Fibroblast of skin of right quadriceps (primary cell): ENCODE measurements around the gene B3GNT4.
A peak's percentile ranks its signal among the peaks of the same experiment; 100 is the strongest.
"Not testable (repeated sequence)": the region's sequence is repeated elsewhere in the genome, so short reads cannot be mapped to it uniquely, and the experiment has no call there.

ENCODE experiments used
- DNase-seq: peaks from one replicate; pipeline ENCODE4 v3.0.0-alpha.2; 2013

The B3GNT4 gene

DNA sequence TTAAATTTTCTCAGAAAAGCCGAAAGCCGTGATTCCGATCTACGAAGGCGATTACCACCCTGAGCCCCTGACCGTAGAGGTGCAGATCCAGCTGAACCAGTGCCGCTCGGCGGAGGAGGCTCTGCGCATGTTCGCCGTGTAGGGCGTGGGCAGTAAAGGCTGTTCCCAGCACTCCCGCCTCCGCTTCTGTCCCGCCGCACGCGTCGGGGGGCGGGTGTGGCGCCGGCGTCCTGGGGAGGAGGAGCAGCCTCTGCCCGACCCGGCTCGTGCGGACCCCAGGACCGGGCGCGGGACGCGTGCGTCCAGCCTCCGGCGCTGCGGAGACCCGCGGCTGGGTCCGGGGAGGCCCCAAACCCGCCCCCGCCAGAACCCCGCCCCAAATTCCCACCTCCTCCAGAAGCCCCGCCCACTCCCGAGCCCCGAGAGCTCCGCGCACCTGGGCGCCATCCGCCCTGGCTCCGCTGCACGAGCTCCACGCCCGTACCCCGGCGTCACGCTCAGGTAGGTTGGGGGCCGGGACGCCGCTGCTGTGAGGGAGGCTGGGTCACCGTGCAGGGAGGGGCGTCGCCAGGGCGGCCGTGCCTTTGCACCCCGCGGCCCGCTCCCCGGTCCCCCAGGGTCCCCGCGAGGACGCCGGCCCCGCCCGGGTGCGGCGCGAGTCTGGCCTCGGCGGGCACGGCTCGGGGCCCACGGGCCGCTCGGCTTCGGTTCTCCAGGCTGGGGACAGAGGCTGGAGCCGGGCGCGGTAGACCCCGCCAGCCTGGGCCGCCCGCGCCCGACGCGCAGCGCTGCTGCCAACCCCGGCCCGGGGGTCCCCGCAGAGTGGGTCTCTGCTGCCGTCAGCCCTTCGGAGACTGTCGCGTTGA is at the start of gene B3GNT4:
Gene B3GNT4 (plus strand): TSS at position 409 of the 866 bp plus-strand sequence. CDS start 910 bp downstream, outside the sequence.
- DNase-seq, result peak; percentile 41

DNA sequence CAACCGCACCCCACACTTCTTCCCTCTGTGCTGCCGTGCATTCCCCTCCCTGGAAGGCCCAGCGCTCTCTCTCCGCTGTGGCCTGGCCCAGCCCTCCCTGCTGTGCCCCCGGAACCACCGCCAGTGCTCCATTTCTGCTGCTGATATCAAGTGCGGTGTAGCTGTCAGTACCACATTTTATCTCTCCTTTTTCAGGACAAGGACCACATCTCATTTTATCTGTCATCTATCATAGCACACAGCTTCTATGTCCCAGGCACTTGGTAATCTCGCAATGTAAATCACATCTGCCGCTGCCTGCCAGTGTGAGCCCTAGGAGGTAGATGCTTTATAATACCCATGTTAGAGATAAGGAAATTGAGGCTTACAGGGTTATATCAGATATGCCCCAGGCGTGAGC is 47.8 kb upstream of the B3GNT4 start:
- no peak for DNase-seq

DNA sequence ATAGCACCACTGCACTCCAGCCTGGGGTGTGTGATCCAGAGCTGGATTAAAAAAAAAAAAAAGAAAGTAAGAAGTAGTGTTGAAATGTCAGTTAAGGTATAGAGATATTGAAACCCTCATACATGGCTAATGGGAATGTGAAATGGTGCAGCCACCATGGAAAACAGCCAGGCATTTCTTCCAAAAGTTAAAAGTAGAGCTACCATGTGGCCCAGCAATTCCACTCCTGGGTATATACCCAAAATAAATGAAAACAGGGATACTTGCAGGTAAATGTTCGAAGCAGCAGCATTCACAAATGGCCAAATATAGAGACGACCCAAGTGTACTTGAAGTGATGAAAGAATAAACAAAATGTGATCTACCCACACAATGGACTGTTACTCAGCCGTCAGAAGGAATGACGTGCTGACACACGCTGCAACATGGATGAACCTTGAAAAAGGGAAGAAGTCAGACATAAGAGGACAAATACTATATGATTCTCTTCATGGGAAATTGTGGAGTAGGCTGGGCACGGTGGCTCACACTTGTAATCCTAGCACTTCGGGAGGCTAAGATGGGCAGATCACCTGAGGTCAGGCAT is 44.7 kb upstream of the B3GNT4 start:
- DNase-seq, result no peak

DNA sequence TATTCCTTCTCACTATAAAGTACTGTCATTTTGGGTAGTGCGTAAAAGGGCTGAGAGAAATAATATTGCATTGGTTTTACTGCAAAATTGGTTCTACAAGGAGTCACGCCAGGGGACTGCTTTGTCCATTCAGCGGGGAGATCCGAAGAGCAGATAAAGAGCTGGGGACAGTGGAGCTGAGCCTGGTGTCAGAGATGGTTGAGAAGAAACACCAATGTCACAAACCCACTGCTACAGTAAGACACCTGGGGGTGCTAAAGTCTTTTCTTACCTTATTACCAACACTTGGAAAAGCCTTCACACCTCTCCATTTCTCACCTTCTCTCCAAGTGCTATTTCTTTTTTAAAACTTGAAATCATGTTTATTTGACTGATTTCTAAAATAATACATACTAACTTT is 43.6 kb upstream of the B3GNT4 start:
- DNase-seq, result no peak

DNA sequence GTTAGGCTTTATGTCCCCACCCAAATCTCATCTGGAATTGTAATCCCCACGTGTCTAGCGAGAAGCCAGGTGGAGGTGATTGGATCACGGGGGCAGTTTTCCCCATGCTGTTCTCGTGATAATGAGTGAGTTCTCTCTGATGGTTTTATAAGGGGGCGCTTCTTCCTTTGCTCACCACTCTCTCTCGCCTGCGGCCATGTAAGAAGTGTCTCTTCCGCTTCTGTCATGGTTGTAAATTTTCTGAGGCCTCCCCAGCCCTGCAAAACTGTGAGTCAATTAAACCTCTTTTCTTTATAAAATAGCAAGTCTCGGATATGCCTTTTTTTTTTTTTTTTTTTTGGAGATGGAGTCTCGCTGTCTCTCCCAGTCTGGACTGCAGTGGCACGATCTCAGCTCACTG is 42.7 kb upstream of the B3GNT4 start:
- DNase-seq, result no peak

DNA sequence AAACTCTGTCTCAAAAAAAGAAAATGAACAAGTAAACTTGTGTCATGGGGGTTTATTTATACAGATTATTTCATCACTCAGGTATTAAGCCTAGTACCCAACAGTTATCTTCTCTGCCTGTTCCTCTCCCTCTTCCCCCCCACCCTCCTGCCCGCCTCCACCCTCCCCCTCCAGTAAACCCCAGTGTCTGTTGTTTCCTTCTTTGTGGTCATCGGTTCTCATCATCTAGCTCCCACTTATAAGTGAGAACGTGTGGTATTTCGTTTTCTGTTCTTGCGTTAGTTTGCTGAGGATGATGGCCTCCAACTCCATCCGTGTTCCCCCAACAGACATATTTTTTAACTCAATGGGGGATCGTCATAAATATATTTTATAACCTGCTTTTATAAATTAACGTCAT is 41.8 kb upstream of the B3GNT4 start:
- DNase-seq, result no peak

DNA sequence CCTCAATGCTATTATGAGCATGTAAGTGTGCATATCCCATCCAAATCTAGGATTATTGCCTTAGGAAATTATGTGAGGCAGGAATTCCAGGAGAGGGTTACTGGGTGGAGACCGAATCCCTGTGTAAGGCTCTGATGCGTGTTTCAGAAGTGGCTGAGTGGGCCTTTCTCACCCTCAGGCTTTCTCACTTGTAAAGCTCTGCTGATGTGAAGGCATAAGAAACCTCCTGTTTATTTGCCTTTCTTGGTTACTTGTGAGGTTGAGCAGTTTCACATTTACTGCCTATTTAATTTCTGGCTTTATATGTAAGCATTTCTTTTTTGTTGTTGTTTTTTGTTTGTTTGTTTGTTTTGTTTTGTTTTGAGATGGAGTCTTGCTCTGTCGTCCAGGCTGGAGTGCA is 40.5 kb upstream of the B3GNT4 start:
- no peak for DNase-seq

DNA sequence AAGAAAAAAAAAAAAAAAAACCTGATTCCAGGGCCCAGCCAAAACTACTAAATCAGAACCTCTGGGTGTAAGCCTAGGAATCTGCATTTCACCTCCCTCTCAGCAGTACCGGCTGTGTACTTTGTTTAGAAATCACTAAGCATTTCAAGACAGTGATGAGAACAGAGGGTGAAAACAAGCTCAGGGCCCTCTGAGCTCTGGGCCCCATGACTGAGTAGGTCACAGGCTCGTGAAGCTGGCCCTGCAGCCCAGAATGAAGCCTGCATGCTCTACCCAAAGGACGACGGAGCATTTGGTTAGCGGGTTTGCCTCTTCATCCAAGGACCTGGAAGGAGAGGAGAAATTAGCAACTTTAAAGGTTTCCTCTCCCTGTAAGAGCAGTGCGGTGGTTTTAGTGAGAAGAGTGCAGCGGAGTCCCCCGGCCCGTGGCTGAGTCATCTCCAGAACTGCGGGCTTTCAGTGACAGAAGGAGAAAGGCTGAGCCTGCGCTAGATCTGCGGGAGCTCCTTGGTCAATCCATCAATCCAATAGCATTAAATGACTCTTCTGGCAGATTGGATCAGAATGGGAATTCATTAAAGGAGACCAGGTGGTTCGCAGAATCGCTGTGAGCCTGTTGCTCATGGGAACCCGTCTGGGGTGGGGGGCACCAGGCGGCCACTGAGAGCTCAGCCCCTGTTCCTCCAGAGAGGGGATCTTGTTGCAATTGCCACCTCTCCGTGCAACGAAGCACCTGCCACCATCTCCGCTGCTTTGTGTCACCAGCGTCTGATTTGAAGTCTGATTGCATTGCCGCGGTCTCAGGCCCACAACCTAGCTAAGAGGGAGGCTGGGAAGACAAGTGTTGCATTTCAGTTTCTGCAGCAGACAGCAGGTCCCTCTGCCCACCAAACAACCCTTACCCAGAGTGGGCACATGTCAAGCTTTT is 36.8 kb upstream of the B3GNT4 start:
- no peak for DNase-seq

DNA sequence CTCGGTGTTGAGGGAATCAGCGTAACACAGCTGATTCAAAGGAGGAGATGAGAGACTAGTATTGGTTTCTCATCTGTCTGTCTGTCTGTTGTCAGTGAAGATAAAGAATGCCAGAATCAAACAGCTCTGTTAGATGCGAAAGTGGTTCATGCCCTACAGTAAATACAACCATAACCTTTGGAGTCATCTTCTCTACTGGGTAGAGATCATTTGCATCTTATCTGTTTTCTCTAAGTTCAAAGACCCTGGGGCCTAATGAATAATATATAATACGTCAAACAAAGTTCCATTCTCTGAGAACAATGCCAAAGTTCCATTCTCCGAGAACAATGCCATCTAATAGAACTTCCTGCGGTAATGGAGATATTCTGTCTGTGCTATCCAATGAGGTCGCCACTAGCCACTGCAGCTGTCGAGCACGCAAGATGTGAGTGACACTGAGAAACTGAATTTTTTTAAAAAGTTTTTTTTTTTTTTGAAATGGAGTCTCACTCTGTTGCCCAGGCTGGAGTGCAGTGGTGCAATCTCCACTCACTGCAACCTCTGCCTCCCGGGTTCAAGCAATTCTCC is 36.1 kb upstream of the B3GNT4 start:
- DNase-seq, result no peak

DNA sequence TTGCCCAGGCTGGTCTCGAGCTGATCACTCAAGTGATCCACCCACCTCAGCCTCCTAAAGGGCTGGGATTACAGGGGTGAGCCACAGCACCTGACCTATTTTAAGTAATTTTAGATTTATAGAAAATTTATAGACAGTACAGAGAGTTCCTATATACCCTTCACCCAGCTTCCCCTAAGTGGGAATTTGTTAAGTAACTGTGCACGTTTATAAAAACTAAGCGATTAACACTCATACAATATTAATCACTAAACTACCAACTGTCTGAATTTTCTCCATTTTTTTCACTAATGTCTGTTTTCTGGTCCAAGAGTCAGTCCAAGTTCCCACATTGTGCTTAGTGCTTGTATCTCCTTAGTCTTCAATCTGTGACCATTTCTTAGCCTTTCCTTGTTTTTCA is 35.0 kb upstream of the B3GNT4 start:
- DNase-seq, result no peak

DNA sequence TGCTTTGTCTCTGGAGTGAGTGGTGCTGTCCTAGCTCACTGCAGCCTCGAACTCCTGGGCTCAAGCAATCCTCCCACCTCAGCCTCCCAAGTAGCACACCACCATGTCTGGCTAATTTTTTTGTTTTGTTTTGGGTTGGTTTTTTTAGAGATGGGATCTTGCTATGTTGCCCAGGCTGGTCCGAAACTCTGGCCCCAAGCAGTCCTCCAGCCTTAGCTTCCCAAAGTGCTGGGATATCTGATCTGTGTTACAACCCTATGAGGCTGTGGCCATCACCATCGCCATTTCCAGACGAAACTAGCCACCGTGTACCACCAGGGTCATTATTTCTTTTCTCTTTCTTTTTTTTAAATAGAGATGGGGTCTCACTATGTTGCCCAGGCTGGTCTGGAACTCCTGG is 32.1 kb upstream of the B3GNT4 start:
- DNase-seq, result no peak

DNA sequence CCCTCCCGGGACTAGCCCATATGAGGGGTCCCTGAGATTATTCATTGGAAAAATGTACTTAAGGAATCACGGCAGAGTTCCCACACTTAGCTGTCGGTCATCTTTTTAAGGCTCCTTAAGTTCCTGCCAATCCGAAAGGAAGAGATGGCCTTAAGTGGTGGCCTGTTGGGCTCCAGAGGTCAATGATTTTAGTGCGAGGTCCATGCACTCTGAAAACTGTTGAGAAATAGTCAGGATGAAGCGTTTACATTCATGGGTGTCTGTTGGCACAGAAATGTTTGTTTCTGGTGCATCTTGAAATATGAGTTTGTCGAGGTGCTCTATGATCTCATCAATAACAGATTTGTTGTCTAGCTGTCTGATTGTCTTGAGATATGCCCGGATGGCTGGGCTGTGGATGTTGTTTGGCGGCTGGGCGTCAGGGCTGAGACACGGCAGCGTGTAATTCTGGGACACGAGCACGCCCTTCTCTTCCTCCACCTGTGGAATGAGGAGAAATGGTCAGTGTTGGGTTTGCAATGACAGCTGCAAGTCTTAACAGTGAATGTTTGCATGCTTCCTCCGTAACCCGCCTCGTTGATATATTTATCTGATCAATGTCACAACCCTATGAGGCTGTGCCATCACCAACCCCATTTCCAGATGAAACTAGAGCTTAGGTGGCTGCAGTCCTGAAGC is 31.1 kb upstream of the B3GNT4 start:
- DNase-seq, result no peak

DNA sequence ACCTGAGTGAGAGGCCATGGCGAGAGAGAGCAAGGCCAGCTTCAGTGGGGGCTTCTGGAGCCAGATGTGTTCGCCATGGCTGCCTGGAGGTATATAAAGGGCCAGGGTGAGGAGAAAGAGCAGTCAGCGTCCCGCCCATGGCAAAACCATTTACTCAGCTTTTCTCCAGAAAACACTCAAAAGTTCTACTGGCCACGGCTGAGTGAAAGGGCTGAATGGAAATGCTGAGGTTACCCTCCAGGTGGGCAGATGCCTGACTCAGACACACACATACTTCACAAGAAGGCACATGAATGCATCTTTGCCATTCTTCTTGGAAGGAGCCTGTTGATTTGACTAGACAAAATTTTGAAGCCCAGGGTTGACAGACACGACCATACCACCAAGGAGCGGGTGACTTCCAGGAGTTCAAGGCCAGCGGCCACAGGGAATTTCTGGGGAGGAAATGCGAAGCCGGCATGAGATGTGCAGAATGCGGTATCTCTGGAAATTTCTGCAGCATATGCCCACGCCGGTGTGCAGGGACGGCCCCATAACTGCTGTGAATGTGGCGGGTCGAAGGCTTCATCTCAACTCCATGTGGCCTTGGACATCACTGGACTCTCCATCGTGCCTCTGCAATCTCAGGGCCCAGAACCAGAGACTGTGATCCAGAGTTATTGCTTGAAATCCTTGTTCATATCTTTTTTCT is 29.2 kb upstream of the B3GNT4 start, which contains the start of gene IL31:
Gene IL31 (minus strand): TSS at position 67 of the 691 bp plus-strand sequence. CDS start 49 bp downstream, at position 18.
- no peak for DNase-seq

DNA sequence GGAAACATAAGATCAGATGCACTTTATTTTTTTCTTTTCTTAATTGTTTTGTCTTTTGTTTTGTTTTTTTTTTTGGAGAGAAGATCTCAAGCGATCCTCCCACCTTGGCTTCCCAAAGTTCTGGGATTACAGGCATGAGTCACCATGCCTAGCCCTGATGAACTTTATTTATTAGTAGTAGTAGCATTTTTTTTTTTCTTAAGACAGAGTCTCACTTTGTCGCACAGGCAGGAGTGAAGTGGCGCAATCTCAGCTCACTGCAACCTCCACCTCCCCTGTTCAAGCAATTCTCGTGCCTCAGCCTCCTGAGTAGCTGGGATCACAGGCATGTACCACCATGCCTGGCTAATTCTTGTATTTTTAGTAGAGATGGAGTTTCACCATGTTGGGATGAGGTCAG is 27.0 kb upstream of the B3GNT4 start:
- not testable (repeated sequence) for DNase-seq

DNA sequence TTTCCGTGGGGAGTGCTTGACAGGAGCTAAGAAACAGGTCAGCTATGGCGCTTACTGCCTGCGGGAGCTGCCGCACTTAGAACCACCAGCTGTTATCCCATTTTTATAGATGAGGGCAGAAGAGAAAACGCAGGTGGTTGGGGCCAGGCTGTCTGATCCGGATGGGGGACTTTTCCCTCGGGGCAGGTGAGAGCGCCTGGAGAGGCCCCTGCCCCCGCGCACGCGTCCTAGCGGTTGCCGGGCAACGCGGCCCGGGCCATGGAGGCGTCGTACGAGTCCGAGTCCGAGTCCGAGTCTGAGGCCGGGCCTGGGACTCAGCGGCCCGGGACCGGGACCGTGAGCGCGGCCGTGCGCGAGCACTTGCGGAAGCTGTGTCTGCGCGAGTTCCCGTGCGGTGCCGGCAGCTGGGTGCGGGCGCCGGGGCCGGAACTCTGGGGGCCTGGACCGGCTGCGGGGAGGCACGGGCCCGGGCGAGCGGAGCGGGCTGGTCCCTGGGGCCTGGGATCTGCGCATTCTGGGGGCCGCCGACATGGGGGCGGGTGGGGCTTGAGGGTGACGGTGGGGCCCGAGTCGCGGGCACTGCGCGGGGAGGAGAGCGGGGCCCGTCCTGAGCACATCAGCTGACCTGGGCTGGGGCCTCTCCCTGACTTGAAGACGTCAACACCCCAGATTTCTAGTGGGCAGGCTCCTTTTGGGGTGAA is 20.5 kb upstream of the B3GNT4 start, which contains the start of gene LRRC43:
Gene LRRC43 (plus strand): TSS at position 237 of the 701 bp plus-strand sequence. CDS start 22 bp downstream, at position 259.
- DNase-seq, result peak; percentile 18

DNA sequence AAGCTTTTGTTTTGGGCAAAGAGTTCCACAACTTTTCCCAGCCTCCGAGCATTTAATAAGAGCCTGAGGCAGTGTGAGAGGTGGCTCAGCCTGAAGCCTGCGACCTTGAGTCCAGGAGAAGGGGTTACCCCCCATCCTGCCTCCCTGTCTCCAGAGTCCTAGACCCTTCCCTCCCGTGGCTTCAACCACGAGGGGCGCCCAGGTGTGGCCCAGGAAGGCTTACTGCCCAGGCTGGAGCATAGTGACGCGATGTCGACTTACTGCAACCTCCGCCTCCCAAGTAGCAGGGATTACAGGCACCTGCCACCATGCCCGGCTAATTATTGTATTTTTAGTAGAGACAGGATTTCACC is 19.9 kb upstream of the B3GNT4 start:
- DNase-seq, result no peak

DNA sequence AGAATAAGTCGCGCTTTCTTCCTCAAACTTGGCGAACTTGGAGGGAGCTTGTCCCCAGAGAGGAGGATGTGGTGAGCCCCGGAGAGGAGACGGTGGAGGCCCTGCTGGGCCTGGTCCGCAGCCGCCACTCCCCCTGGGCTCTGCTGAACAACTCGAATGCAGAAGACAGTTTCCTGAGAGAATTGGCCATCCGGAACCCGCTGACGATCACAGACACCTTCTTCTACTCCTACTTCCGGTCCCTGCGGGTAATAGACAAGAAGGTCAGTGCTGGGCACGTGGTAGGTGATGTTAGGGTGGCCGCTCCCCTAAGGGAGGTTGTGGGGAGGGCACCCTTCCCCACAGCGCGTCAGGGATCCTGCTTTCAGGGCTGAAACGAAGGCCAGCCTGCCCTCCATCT is 19.0 kb upstream of the B3GNT4 start:
- no peak for DNase-seq

DNA sequence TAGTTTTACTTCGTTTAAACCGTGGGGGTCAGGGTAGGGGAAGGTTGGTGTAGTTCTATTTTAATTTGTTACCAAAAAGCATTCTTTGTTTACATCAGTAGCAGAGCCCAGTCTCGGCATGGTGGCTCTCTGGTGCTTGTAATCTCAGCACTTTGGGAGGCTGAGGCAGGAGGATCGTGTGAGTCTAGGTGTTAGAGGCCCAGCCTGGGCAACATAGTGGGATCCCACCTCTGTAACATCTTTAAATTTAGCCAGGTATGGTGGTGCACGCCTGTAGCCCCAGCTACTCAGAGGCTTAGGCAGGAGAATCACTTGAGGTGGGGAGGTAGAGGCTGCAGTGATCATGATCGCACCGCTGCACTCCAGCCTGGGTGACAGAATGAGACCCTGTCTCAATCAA is 18.4 kb upstream of the B3GNT4 start:
- no peak for DNase-seq

DNA sequence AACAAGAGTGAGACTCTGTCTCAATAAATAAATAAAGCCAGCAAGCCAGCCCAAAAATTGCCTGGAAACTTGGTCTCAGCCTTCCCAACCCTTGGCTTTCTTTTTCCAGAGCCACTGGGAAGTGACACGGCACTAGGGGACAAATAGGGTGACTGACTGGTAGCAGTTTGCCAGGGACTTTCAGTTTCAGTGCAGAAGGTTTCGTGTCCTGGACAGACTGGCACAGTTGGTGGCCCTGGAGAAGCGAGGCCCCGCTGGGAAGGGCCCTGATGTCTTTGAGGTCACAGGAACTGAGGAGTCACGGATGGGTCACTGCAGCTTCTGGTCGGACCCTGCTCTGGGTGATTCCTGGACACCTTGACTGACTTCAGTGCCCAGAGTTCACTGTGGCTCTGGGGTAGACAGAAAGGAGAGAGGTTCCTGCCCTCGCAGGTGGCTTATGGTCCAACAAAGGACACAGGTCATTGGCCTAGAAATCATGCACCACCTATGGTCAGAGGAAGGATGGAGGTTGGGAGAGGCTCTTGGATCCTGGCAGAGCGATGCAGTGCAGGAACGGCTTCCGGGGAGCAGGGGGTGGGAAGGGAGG is 17.9 kb upstream of the B3GNT4 start:
- DNase-seq, result no peak

DNA sequence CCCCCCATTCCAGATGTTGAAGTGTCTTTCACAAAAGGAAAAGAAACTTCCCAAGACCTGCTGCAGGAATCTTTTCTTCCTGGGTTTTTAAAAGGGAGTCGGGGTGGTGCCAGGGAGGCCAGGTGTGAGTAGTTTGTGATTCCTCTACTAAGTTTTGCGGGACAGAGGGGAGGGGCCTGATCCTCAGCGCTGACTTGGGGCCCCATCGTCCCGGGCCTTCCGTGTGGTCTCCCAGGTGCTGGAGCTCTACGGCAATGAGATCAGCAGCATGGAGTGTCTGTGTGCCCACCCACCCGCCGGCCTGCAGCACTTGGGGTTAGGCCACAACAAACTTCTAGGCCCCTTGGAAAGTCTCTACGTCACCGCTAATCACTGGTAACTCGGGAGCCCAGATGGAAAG is 16.0 kb upstream of the B3GNT4 start:
- no peak for DNase-seq
